Brain microvascular endothelial cell (primary cell): Measurements from ENCODE around the gene COL4A1.

Experiments used
- DNase-seq: peaks from one replicate; pipeline ENCODE4 v3.0.0-alpha.2; 2020
- H3K27ac ChIP-seq: fragments of 250-450 bp; sonication (Bioruptor Pico); 2 replicates; pipeline ENCODE4 v1.5.1; 2020; ENCODE audit warnings: mild to moderate bottlenecking, moderate library complexity
- H3K27me3 ChIP-seq: fragments of 250-450 bp; sonication (Bioruptor Pico); replicated peaks from 2 replicates; pipeline ENCODE4 v1.5.1; 2020; ENCODE audit warnings: mild to moderate bottlenecking
- H3K36me3 ChIP-seq: fragments of 250-450 bp; sonication (Bioruptor Pico); replicated peaks from 2 replicates; pipeline ENCODE4 v1.5.1; 2020; ENCODE audit warnings: mild to moderate bottlenecking
- H3K4me3 ChIP-seq: 2 replicates; pipeline ENCODE4 v1.5.1; 2011; ENCODE audit warnings: low read depth, mild to moderate bottlenecking, control low read depth, low read length, moderate library complexity
- CTCF ChIP-seq: IDR thresholded peaks from 2 replicates; pipeline ENCODE4 v1.5.1; 2011; ENCODE audit warnings: low read depth, mild to moderate bottlenecking, moderate library complexity, low read length, control low read depth, inconsistent platforms; ENCODE audit errors: missing control alignments
- in situ Hi-C: cut with HindIII; loops from 2 replicates; pipeline ENCODE4 v1.10.0; 2017; ENCODE audit warnings: low sequenced_read_pairs, low pct_ligation_motif_present

COL4A1 gene

GRCh38 chr13:110300090-110300815 is 6.7 kb downstream of the COL4A1 start:
- no peak for TF ChIP-seq CTCF
- Histone ChIP-seq H3K4me3 (no peak overlapping the region), H3K36me3 (peaks cover 75% of the 10 kb centered on the region), H3K27ac (peak overlapping the region; percentile 18), H3K27me3 (no peaks in the 10 kb centered on the region)
- no peak for DNase-seq
- in situ Hi-C loops = no loop called here

- in situ Hi-C loops = no loop called here
- no peak for TF ChIP-seq CTCF
- peaks cover 72% of the 10 kb centered on the region for H3K36me3 ChIP-seq
- H3K27ac ChIP-seq = peak overlapping the region; percentile 51
- no peaks in the 10 kb centered on the region for H3K27me3 ChIP-seq
- no peak for DNase-seq
- H3K4me3 ChIP-seq = peak overlapping the region; percentile 20
These were observed 7.6 kb downstream of the COL4A1 start for GRCh38 chr13:110299283-110299840.

GRCh38 chr13:110298505-110299282 is 8.3 kb downstream of the COL4A1 start:
- DNase-seq = peak; percentile 60
- H3K27ac ChIP-seq = peak overlapping the region; percentile 51
- H3K27me3 ChIP-seq = no peaks in the 10 kb centered on the region
- in situ Hi-C loops = no loop called here
- H3K36me3 ChIP-seq = peaks cover 72% of the 10 kb centered on the region
- H3K4me3 ChIP-seq = peak overlapping the region; percentile 20
- TF ChIP-seq CTCF = no peak

- H3K27ac ChIP-seq = peak overlapping the region; percentile 51
- no peaks in the 10 kb centered on the region for H3K27me3 ChIP-seq
- DNase-seq = no peak
- in situ Hi-C loops = no loop called here
- peaks cover 72% of the 10 kb centered on the region for H3K36me3 ChIP-seq
- no peak for TF ChIP-seq CTCF
- H3K4me3 ChIP-seq = no peak overlapping the region
These were observed 9.0 kb downstream of the COL4A1 start for GRCh38 chr13:110297766-110298504.

- Histone ChIP-seq H3K27me3 (no peaks in the 10 kb centered on the region), H3K36me3 (peaks cover 74% of the 10 kb centered on the region), H3K4me3 (no peak overlapping the region), H3K27ac (no peak overlapping the region)
- no peak for TF ChIP-seq CTCF
- DNase-seq = no peak
- in situ Hi-C loops = no loop called here
These were observed 9.9 kb downstream of the COL4A1 start for GRCh38 chr13:110297011-110297410.
